KMS-11 (cell line): ENCODE results near the gene TTLL11.

ENCODE experiments used
- H2AFZ ChIP-seq: fragments of 200-600 bp; sonication (generic); 2 replicates; pipeline ENCODE4 v1.6.1; 2016; ENCODE audit warnings: antibody characterized with exemption, mixed run types, low read depth
- H3K27ac ChIP-seq: fragments of 200-600 bp; sonication (generic); 2 replicates; pipeline ENCODE4 v1.6.1; 2016; ENCODE audit warnings: mild to moderate bottlenecking, mixed run types
- H3K27me3 ChIP-seq: fragments of 200-600 bp; sonication (generic); 2 replicates; pipeline ENCODE4 v1.6.1; 2017; ENCODE audit warnings: mild to moderate bottlenecking, low read depth, mixed run types, moderate library complexity; ENCODE audit not compliant: insufficient read depth
- H3K36me3 ChIP-seq: fragments of 200-600 bp; sonication (generic); 2 replicates; pipeline ENCODE4 v1.6.1; 2017; ENCODE audit warnings: mild to moderate bottlenecking, mixed run types; ENCODE audit not compliant: insufficient read depth
- H3K4me1 ChIP-seq: fragments of 200-600 bp; sonication (generic); 2 replicates; pipeline ENCODE4 v1.6.1; 2016; ENCODE audit warnings: mild to moderate bottlenecking, low read depth, mixed run types; ENCODE audit not compliant: poor library complexity, severe bottlenecking
- H3K4me2 ChIP-seq: fragments of 200-600 bp; sonication (generic); 2 replicates; pipeline ENCODE4 v1.7.0; 2016; ENCODE audit warnings: mild to moderate bottlenecking, mixed run types
- H3K4me3 ChIP-seq: fragments of 200-600 bp; sonication (generic); IDR thresholded peaks from 2 replicates; pipeline ENCODE4 v1.6.1; 2017; ENCODE audit warnings: low read depth, low read length, mixed read lengths; ENCODE audit not compliant: insufficient read depth
- H3K79me2 ChIP-seq: fragments of 200-600 bp; sonication (generic); 2 replicates; pipeline ENCODE4 v1.6.1; 2016; ENCODE audit warnings: low read depth, mixed run types; ENCODE audit not compliant: insufficient read depth
- H3K9ac ChIP-seq: fragments of 200-600 bp; sonication (generic); 2 replicates; pipeline ENCODE4 v1.6.1; 2016; ENCODE audit warnings: mild to moderate bottlenecking, mixed run types
- H4K20me1 ChIP-seq: fragments of 200-600 bp; sonication (generic); 2 replicates; pipeline ENCODE4 v1.6.1; 2016; ENCODE audit warnings: mild to moderate bottlenecking, mixed run types; ENCODE audit not compliant: insufficient read depth
- TF ChIP-seq, protein P1 (sequence below): fragments of 200-600 bp; sonication (generic); conservative IDR thresholded peaks from 2 replicates; pipeline ENCODE4 v1.6.1; 2017; ENCODE audit warnings: low read depth, mild to moderate bottlenecking, antibody characterized with exemption, low read length, moderate library complexity, mixed read lengths

The TTLL11 gene

DNA sequence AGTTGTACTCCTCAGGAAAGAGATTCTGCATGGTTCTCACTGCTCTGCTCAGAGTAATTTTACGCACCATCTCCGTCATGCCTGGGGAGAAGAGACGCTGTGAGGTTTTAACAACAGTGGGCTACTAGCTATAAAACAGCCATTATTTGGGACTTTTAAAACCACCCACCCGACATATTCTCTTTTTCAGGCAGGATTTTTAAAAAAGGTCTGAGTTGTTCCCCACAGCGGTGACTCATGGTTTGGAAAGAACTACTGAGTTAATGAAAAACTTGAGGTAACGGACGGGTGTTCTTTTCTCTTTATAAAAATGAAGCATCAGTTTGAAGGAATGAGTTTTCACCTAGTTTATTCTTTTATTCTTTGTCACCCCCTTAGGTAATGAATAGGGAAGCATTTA is 61.3 kb downstream of the TTLL11 start:
- no peaks in the 10 kb centered on the region for H4K20me1 ChIP-seq
- TF ChIP-seq, protein P1, sequence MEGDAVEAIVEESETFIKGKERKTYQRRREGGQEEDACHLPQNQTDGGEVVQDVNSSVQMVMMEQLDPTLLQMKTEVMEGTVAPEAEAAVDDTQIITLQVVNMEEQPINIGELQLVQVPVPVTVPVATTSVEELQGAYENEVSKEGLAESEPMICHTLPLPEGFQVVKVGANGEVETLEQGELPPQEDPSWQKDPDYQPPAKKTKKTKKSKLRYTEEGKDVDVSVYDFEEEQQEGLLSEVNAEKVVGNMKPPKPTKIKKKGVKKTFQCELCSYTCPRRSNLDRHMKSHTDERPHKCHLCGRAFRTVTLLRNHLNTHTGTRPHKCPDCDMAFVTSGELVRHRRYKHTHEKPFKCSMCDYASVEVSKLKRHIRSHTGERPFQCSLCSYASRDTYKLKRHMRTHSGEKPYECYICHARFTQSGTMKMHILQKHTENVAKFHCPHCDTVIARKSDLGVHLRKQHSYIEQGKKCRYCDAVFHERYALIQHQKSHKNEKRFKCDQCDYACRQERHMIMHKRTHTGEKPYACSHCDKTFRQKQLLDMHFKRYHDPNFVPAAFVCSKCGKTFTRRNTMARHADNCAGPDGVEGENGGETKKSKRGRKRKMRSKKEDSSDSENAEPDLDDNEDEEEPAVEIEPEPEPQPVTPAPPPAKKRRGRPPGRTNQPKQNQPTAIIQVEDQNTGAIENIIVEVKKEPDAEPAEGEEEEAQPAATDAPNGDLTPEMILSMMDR, result no peak
- H3K4me2 ChIP-seq, result no peak overlapping the region
- H3K36me3 ChIP-seq, result no peaks in the 10 kb centered on the region
- no peaks in the 10 kb centered on the region for H3K4me1 ChIP-seq
- H3K4me3 ChIP-seq, result no peak overlapping the region
- H3K79me2 ChIP-seq, result no peaks in the 10 kb centered on the region
- no peak overlapping the region for H3K9ac ChIP-seq
- no peaks in the 10 kb centered on the region for H3K27me3 ChIP-seq
- H2AFZ ChIP-seq, result no peak overlapping the region
- no peak overlapping the region for H3K27ac ChIP-seq

DNA sequence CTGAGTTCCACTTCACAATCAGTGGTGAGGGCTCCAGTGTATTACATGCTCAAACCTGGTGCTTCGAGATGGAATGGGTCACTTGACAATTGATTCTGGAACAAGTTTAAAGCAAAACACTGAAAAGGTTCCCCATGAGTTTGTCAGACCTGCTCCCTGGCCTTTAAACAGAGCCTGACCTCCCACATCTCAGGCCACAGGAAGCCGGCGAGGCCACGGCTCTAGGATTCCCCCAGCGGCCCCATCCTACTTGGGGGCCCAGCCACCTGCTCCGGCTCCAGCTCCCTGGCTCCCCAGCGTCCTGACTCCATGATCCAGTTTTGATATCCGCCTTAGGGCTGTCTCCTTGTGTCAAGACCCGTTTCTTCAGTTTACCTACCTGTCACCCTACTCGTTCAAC is 62.0 kb downstream of the TTLL11 start:
- Histone ChIP-seq H3K36me3 (no peaks in the 10 kb centered on the region), H2AFZ (no peak overlapping the region), H3K4me2 (no peak overlapping the region), H3K27me3 (no peaks in the 10 kb centered on the region), H3K9ac (no peak overlapping the region), H3K27ac (no peak overlapping the region), H4K20me1 (no peaks in the 10 kb centered on the region), H3K79me2 (no peaks in the 10 kb centered on the region), H3K4me3 (no peak overlapping the region), H3K4me1 (no peaks in the 10 kb centered on the region)
- TF ChIP-seq, protein P1, result no peak

DNA sequence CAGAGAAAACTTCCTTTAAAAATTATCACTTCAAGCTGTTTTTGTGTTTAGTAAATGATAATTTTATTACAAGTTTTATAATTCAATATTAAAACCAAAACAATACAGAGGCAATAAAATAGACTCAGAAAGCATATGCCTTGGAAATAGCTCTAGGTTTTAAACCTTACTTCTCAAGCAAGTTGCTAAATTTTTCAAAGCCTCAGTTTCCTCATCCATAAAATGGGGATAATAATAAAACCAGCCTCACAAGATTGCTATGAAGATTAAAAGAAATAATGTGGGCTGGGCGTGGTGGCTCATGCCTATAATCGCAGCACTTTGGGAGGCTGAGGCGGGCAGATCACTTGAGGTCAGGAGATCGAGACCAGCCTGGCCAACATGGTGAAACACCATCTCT is 62.8 kb downstream of the TTLL11 start:
- no peaks in the 10 kb centered on the region for H3K4me1 ChIP-seq
- H2AFZ ChIP-seq, result no peak overlapping the region
- H3K4me3 ChIP-seq, result no peak overlapping the region
- no peak overlapping the region for H3K4me2 ChIP-seq
- H3K79me2 ChIP-seq, result no peaks in the 10 kb centered on the region
- H3K36me3 ChIP-seq, result no peaks in the 10 kb centered on the region
- TF ChIP-seq, protein P1, result no peak
- H3K9ac ChIP-seq, result no peak overlapping the region
- no peak overlapping the region for H3K27ac ChIP-seq
- no peaks in the 10 kb centered on the region for H3K27me3 ChIP-seq
- H4K20me1 ChIP-seq, result no peaks in the 10 kb centered on the region

DNA sequence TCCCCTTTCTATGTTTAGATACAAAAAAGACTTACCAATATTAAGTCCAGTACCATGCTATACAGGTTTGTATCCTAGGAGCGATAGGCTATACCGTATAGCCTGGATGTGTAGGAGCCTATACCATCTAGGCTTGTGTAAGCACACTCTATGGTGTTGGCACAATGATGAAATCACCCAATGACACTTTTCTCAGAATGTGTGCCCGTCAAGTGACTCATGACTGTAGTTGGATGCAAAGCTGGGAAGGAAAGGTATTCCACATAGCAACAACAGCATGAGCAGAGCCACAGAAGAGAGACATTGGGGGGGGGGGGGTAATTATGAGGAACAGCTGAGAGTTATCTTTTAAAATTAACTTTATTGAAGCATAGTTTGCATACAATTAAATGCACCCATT is 63.2 kb downstream of the TTLL11 start:
- no peaks in the 10 kb centered on the region for H3K27me3 ChIP-seq
- TF ChIP-seq, protein P1, result no peak
- H3K4me2 ChIP-seq, result no peak overlapping the region
- no peaks in the 10 kb centered on the region for H4K20me1 ChIP-seq
- no peak overlapping the region for H3K9ac ChIP-seq
- no peak overlapping the region for H2AFZ ChIP-seq
- H3K36me3 ChIP-seq, result no peaks in the 10 kb centered on the region
- no peaks in the 10 kb centered on the region for H3K4me1 ChIP-seq
- no peaks in the 10 kb centered on the region for H3K79me2 ChIP-seq
- H3K27ac ChIP-seq, result no peak overlapping the region
- no peak overlapping the region for H3K4me3 ChIP-seq

DNA sequence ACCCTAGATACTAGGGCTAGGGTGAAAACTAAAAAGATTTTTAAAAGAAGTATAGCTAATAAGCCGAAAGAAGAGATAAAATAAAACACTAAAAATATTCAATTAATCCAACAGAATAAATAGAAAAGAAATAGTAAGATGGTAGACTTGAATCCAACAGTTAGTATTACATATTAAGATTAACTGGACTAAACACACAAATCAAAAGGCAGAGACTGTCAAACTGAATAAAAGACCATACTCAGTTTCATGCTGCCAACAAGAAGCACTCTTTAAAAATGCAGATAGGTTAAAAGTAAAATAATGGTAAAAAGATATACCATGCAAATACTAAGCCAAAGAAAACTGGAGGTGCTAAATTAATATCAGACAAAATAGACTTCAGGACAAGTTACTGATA is 65.0 kb downstream of the TTLL11 start:
- H4K20me1 ChIP-seq, result no peaks in the 10 kb centered on the region
- H3K4me1 ChIP-seq, result no peaks in the 10 kb centered on the region
- H3K4me3 ChIP-seq, result no peak overlapping the region
- no peaks in the 10 kb centered on the region for H3K27me3 ChIP-seq
- no peak overlapping the region for H2AFZ ChIP-seq
- no peak overlapping the region for H3K4me2 ChIP-seq
- no peak overlapping the region for H3K27ac ChIP-seq
- no peaks in the 10 kb centered on the region for H3K36me3 ChIP-seq
- H3K9ac ChIP-seq, result no peak overlapping the region
- H3K79me2 ChIP-seq, result no peaks in the 10 kb centered on the region
- TF ChIP-seq, protein P1, result no peak
